GM10847 (cell line): Measurements from ENCODE around the gene ESRRG.

Experiments
- POLR2A ChIP-seq: IDR thresholded peaks from 2 replicates; pipeline ENCODE4 v1.6.1; 2011; ENCODE audit not compliant: insufficient read length; ENCODE audit errors: extremely low read depth

ESRRG gene

GRCh38 chr1:216466162-216466801 is 256.9 kb downstream of the ESRRG start:
- no peak for TF ChIP-seq POLR2A

DNA sequence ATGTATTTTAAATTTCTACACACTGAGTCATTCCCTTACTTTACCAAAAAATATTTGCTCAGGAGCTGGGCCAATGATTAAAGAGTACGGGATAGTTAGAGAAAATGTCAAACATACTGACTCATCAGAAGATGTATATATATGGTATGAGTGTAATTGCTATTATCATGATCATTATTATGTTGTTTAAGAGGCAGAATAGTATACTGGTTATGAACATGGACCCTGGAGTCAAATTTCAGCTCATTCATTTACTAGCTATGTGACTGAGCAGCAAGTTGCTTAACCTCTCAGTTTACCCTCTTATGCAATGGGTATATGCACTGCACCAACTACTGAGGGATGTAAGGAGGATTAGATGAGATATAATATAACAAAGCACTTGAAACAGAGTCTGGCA is 258.7 kb downstream of the ESRRG start:
- TF ChIP-seq POLR2A: no peak

- TF ChIP-seq POLR2A: no peak
Measured at GRCh38 chr1:216462066-216462775, 261.0 kb downstream of the ESRRG start.

DNA sequence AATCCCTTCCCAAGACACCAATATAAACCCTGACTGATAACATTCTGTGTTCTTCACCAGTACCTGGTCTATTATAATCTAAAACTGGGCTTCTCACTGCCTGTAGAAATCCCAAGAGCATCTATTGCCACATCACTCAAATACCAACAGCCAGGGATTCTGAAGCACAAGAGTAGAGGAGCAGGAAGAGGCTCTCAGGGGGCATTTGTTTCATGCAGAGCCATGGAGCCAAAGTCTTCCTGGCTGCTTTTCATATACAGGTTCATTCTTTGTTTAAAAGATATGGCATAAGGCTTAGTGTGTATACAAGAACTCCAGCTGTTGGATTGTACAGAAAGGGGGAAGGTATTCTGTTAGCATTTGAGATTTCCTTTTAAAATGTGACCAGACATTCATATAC is 261.8 kb downstream of the ESRRG start:
- TF ChIP-seq POLR2A: no peak

- TF ChIP-seq POLR2A: no peak
Measured at GRCh38 chr1:216459651-216460207, 263.5 kb downstream of the ESRRG start.

- TF ChIP-seq POLR2A: no peak
Measured at GRCh38 chr1:216458812-216459211, 264.4 kb downstream of the ESRRG start.

DNA sequence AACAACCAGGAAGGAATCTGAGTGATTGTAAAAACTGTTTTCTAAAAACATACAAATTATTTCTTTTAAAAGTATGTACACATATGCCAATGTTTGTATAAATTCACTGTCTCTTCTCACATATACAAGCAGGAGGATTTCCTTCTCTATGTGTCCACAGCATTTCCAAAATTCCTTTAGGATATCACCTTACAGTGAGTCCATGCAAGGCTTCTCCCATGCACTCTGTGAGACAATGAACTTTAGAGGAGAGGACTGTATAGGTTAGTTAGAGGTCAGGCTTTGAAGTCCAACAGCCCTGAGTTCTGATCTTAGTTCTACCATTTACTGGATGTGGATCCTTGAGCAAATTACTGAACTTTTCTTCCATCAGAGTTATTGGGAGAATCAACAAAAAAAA is 265.9 kb downstream of the ESRRG start:
- no peak for TF ChIP-seq POLR2A

GRCh38 chr1:216456682-216457081 is 266.5 kb downstream of the ESRRG start:
- no peak for TF ChIP-seq POLR2A

GRCh38 chr1:216453777-216454176 is 269.5 kb downstream of the ESRRG start:
- TF ChIP-seq POLR2A: no peak
